GM12892 (cell line): ENCODE measurements around the gene SRSF8. TPM values are rescaled to one million over a fixed set of nuclear protein-coding genes. Genes with fewer than 3 reads are reported as not detected.
"Not testable (repeated sequence)": the region's sequence is repeated elsewhere in the genome, so short reads cannot be mapped to it uniquely, and the experiment has no call there.

Experiments used
- DNase-seq: peaks from one replicate; pipeline ENCODE4 v3.0.0; 2011; ENCODE audit not compliant: insufficient read length
- FAIRE-seq: peaks from 2 replicates; lab custom pipeline; 2011; peaks lifted over from hg19 to GRCh38; lab: Jason Lieb, UNC
- POLR2A ChIP-seq: IDR thresholded peaks from 2 replicates; pipeline ENCODE4 v1.6.1; 2011; ENCODE audit warnings: low read depth, low read length, control low read depth
- POLR2AphosphoS5 ChIP-seq: IDR thresholded peaks from 2 replicates; pipeline ENCODE4 v1.6.1; 2011; ENCODE audit warnings: low read depth, low read length, control low read depth
- TAF1 ChIP-seq: IDR thresholded peaks from 2 replicates; pipeline ENCODE4 v1.6.1; 2011; ENCODE audit warnings: low read depth, mild to moderate bottlenecking, control low read depth, low read length, borderline replicate concordance
- polyA plus RNA-seq: library from polyadenylated mRNA; unstranded; fragments of >200 nt; gene quantifications from one replicate; pipeline ENCODE4 v1.2.1, GENCODE V29; 2012; ENCODE audit warnings: missing spikeins, inconsistent platforms; ENCODE audit not compliant: missing spikeins

SRSF8 gene, protein sequence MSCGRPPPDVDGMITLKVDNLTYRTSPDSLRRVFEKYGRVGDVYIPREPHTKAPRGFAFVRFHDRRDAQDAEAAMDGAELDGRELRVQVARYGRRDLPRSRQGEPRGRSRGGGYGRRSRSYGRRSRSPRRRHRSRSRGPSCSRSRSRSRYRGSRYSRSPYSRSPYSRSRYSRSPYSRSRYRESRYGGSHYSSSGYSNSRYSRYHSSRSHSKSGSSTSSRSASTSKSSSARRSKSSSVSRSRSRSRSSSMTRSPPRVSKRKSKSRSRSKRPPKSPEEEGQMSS
- 28.5 TPM for polyA plus RNA-seq

DNA sequence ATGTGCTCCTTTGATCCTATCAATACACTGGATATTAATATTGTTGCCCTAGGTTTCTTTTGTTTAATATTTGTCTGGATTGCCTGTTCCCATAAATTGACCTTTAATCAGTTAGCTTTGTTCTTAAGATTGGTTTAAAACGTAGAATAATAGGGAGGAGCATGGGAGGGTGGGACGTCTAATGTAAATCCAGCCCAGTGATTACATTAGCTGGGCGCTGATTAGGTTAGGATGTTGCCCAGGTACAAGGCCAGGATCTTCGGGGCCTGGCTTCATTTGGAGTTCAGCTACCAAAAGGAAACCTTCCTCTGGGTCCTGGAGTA is at the start of gene SRSF8:
TSS of gene SRSF8 (plus strand) at position 204 of the 323 bp plus-strand sequence. CDS start 308 bp downstream, outside the sequence.
- FAIRE-seq (no peak), DNase-seq (no peak)
- TF ChIP-seq TAF1 (no peak), POLR2AphosphoS5 (no peak), POLR2A (no peak)

DNA sequence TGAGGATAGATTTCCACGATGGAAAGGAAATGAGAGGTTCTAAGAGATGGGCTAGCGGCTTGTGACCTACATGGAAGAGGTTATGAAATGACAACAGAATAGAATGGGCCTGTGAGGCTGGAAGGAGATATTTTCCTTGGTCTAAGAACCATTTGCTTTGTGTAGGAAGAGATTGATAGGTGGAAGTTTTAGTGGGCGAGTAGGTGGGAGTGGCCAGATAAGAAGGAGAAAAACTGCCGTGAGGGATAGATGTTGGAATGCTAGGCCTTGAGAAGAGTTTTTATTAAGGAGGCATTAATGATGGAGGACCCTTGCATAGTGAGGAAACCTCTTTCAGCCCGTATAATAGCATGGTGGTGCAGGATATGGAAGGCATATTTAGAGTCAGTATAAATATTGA is 45.3 kb upstream of the SRSF8 start:
- not testable (repeated sequence) for FAIRE-seq, DNase-seq

DNA sequence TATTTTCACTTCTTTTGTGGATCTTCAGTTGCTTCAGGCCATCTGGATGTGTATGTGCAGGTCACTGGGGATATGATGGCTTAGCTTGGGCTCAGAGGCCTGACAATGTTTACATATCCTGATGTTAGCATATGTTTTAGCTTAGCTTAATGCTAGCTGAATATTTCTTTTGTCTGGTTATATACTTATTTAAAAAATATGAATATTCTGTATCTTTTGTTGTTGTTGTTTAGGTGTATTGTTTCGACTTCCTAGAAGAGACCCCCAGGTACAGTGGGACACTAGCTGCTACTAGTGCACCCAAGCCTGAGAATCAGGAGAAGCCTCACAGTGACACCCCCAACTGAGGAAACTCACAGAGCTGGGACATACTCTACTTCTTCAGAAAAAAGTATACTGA is 41.8 kb upstream of the SRSF8 start, which contains the start of gene KDM4E:
TSS of gene KDM4E (plus strand) at position 301 of the 400 bp plus-strand sequence. CDS start 300 bp downstream, outside the sequence.
- no peak for FAIRE-seq
- TF ChIP-seq POLR2A (no peak), TAF1 (no peak), POLR2AphosphoS5 (no peak)
- no peak for DNase-seq

DNA sequence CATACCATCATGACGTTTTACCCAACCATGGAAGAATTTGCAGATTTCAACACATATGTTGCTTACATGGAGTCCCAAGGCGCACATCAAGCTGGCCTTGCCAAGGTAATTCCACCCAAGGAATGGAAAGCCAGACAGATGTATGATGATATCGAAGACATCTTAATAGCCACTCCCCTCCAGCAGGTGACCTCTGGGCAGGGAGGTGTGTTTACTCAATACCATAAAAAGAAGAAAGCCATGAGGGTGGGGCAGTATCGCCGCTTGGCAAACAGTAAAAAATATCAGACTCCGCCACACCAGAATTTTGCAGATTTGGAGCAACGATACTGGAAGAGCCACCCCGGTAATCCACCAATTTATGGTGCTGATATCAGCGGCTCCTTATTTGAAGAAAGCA is 41.1 kb upstream of the SRSF8 start:
- FAIRE-seq, result not testable (repeated sequence)

DNA sequence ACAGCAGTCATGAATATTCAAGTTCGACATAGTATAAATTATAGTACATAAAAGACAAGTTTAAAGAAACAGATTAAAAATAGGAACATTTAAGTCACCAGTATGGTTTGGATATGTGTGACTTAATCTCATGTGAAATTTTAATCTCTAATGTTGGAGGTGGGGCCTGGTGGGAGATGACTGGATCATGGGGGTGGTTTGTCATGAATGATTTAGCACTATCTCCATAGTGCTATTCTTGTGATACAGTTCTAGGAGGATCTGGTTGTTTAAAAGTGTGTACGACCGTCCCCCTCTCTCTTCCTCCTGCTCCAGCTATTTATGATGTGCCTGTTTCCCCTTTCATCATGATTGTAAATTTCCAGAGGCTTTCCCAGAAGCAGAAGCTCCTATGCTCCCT is 38.4 kb upstream of the SRSF8 start:
- TF ChIP-seq POLR2AphosphoS5, result no peak
- TF ChIP-seq TAF1, result no peak
- no peak for TF ChIP-seq POLR2A
- FAIRE-seq (no peak), DNase-seq (no peak)

More for the DNA sequence above, 41.1 kb upstream of the SRSF8 start:
- DNase-seq, result not testable (repeated sequence)

DNA sequence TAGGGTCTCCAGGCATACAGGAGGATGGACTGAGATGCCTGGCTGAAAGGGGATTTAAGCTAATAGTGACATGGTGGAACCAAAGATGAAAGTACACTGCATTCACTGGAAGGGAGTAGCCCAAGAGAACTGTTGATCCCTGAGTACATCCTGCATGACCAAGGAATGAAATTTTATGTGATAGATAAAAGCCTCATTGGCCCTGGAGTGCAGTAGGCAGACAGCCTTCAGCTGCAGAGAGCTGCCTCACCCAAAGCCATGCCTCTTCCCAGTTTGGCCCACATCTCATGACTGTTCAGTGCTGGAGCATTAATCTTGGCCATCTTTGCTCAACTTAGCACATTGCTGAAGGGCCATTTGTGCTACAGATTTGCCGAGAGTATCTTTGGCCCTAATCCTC is 33.7 kb upstream of the SRSF8 start:
- DNase-seq (no peak), FAIRE-seq (peak; percentile 40)
- no peak for TF ChIP-seq POLR2AphosphoS5
- TF ChIP-seq TAF1, result no peak
- TF ChIP-seq POLR2A, result no peak

DNA sequence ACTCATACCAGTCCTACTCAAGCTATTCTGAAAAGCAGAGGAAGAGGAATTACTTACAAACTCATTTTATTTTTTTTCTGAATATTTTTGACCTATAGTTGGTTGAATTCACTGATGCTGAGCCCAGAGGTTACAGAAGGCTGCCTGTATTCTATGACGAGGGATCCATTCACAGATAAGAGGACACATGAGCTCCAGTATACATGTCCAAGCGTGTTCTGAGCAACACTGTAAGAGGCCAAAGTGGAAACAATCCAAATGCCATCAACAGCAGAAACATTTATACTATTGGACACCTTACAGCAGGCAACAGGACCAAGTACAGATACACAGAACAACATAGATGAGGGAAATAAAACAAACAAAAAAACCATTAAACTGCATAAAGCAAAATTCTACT is 31.4 kb upstream of the SRSF8 start:
- no peak for FAIRE-seq
- DNase-seq, result no peak
- TF ChIP-seq POLR2A, result no peak
- no peak for TF ChIP-seq TAF1
- no peak for TF ChIP-seq POLR2AphosphoS5

DNA sequence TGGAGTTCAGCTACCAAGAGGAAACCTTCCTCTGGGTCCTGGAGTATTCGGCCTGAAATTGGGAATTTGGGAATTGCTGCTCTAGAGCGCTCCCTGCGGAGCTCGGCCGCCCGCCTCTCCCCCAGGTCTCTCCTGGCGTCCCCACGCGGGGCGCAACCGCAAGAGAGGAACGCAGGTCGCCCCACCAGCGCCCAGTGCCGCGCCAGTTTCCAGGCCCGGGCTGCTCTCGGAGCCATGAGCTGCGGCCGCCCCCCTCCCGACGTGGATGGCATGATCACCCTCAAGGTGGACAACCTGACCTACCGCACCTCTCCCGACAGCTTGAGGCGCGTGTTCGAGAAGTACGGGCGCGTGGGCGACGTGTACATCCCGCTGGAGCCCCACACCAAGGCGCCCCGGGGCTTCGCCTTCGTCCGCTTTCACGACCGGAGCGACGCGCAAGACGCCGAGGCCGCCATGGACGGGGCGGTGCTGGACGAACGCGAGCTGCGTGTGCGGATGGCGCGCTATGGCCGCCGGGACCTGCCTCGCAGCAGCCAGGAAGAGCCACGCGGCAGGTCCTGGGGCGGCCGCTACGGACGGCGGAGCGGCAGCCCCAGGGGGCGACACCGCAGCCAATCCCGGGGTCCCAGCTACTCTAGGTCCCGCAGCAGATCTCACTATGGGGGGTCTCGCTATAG is 29.2 kb upstream of the SRSF8 start:
- DNase-seq, FAIRE-seq: not testable (repeated sequence)

DNA sequence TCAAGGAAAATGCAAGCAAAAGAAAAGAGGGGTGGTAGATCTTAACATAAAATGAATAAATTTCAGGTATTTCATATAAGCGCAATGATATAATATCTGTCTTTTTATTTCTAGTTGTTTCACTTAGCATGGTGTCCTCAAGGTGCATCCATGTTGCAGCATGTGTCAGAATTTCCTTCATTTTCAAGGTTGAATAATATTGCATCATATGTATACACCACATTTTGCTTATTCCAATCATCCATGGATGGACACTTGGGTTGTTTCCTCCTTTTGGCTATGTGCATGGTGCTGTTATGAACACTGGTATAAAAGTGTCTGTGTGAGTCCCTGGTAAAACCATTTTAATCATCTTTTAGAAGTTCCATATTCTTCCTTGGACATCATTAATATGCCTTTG is 24.5 kb upstream of the SRSF8 start:
- FAIRE-seq (no peak), DNase-seq (no peak)
- TF ChIP-seq POLR2A (no peak), TAF1 (no peak), POLR2AphosphoS5 (no peak)

DNA sequence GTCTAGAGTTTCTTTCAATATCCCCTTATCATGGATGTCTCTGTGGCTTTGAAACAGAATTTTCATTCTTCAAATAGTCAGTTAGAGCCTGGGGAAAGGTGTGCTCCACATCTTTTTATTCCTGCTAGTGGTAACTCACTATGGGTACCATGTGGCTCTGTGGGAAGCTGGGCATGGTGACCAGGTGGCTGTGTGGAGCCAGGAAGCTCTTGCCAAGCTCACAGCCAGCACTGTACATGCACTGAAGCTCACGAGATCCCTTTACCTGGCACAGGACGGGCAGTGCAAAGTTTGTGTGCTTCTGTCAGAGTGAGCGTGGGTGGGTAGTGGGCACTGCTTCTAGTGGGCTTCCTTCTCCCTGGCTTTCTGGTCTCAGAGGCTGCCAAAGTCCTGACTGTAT is 23.8 kb upstream of the SRSF8 start:
- no peak for FAIRE-seq
- no peak for DNase-seq
- TF ChIP-seq TAF1, result no peak
- no peak for TF ChIP-seq POLR2A
- TF ChIP-seq POLR2AphosphoS5, result no peak

DNA sequence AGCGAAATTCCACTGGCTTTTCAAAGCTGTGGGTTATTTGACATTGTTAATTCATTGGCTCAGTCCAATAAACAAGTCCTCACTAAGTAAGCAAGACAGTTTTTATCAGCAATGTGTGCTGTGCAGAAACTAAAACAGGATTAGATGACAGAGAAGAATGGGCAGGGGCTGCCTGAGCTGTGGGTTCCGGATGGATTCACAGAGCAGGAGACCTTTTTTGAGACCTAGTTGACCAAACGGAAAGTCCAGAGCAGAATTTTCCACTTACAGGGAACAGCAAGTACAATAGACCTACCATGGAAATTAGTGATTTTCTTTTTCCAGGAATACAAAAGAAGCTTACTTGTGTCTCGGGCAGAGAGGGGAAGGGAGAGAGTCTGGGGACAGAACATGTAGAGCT is 22.7 kb upstream of the SRSF8 start:
- DNase-seq (no peak), FAIRE-seq (no peak)
- TF ChIP-seq TAF1, result no peak
- no peak for TF ChIP-seq POLR2AphosphoS5
- no peak for TF ChIP-seq POLR2A

DNA sequence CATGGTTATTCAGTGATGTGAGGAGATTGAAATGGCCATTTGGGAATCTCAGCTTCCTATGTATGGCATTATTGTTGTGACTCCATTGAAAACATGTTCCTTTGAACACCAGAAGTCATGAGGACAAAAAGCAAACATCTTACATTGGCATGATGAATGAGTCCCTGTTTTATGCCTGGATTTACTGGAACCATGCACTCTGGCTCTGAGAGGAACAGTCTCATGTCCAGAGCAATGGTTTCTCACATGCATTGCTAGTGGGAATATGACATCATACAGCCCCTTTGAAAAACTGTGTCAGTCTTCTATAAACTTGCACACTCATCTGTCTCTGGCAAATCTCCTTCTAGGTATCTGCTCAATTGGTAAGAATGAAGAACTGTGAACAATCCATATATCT is 20.9 kb upstream of the SRSF8 start:
- TF ChIP-seq TAF1, result no peak
- FAIRE-seq, result no peak
- no peak for DNase-seq

DNA sequence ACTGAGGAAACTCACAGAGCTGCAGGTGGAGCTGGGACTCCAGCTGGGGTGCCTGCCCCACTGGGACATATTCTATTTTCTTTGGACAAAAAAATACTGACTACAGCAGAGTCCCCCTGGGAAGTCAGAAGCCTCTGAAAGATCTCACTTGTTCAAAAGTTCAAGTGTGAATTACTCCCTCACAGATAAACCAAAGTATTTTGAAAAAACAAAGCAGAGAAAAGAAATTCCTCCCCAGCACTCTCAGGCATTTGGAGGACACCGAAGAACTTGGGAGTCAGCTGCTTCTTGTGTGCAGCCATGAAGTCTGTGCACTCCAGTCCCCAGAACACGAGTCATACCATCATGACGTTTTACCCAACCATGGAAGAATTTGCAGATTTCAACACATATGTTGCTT is 17.6 kb upstream of the SRSF8 start, which contains the start of gene KDM4F:
TSS of gene KDM4F (plus strand) at position 301 of the 400 bp plus-strand sequence.
- DNase-seq, result not testable (repeated sequence)
- peak; percentile 61 for FAIRE-seq
